HCT116 (cell line): Measurements from ENCODE around the gene ZNF431. TPM values are rescaled to one million over a fixed set of nuclear protein-coding genes. Genes with fewer than 3 reads are reported as not detected.

Experiments
- ATAC-seq: fragments of 200-7000 bp; cut with Tn5 transposase; 2 replicates; pipeline ENCODE4 v1.9.1; 2020; ENCODE audit warnings: mild to moderate bottlenecking, moderate library complexity
- BruUV-seq: library from RNA; stranded (reverse); fragments of 400-500 nt; replicated peaks from 2 replicates; lab custom pipeline; 2021; lab: Mats Ljungman, UMichigan
- CTCF ChIA-PET: fragments of 300-600 bp; sonication (Branson Sonifier 250); formaldehyde crosslinking; loops from one replicate; lab custom pipeline; 2021; ENCODE audit warnings: antibody characterized with exemption; lab: Charles Lee
- POLR2A ChIA-PET: fragments of 300-600, 350-600 bp; sonication (Branson Sonifier 250); formaldehyde crosslinking; loops from one replicate; lab custom pipeline; 2021; ENCODE audit warnings: antibody characterized with exemption; lab: Charles Lee
- RAD21 ChIA-PET, 2 experiments: fragments of 300-600 bp; sonication (Branson Sonifier 250); formaldehyde crosslinking; loops; one replicate each; lab custom pipeline; 2023; ENCODE audit warnings: low total read pairs in 2 of 2; ENCODE audit not compliant: uncharacterized antibody in 2 of 2, unreplicated experiment in 2 of 2, low non-redundant PET in 1 of 2; lab: Charles Lee
- DNase-seq: peaks from one replicate; pipeline ENCODE4 v3.0.0-alpha.2; 2010; ENCODE audit warnings: low read depth, low spot score
- H2AFZ ChIP-seq: fragments of 200-600 bp; shearing (Covaris generic), sonication (generic); 2 replicates; pipeline ENCODE4 v1.6.1; 2017; ENCODE audit warnings: low read depth, mixed run types, mixed read lengths, antibody characterized with exemption, low read length; ENCODE audit not compliant: poor library complexity, severe bottlenecking
- H3K27ac ChIP-seq: 2 replicates; pipeline ENCODE4 v1.5.1; 2012; ENCODE audit warnings: low read depth, low read length
- H3K27me3 ChIP-seq: fragments of 200-600 bp; sonication (generic); 2 replicates; pipeline ENCODE4 v1.6.1; 2016; ENCODE audit warnings: mixed run types, low read length, mixed read lengths; ENCODE audit not compliant: insufficient read depth
- H3K36me3 ChIP-seq, 2 experiments: fragments of 200-500 bp in 1 of 2; fragments of 200-600 bp in 1 of 2; sonication (Bioruptor generic) in 1 of 2; sonication (generic) in 1 of 2; 2 replicates each; pipeline versions ENCODE4 v1.5.1 to v1.6.1; 2014 to 2016; ENCODE audit warnings: low read length in 2 of 2, inconsistent platforms in 1 of 2, mixed read lengths in 1 of 2, mixed run types in 1 of 2; ENCODE audit not compliant: insufficient read depth in 2 of 2, control insufficient read depth in 1 of 2
- H3K4me1 ChIP-seq, 2 experiments: fragments of 200-600 bp in 1 of 2; sonication (generic) in 1 of 2; 2 replicates each; pipeline versions ENCODE4 v1.5.1 to v1.6.1; 2012 to 2017; ENCODE audit warnings: low read length in 2 of 2, inconsistent platforms in 1 of 2, mild to moderate bottlenecking in 1 of 2, mixed read lengths in 1 of 2, mixed run types in 1 of 2, moderate library complexity in 1 of 2; ENCODE audit not compliant: insufficient read depth in 2 of 2, control insufficient read depth in 1 of 2
- H3K4me2 ChIP-seq: fragments of 200-600 bp; sonication (generic); 2 replicates; pipeline ENCODE4 v1.6.1; 2017; ENCODE audit warnings: mixed run types, low read length, mixed read lengths
- H3K4me3 ChIP-seq, 2 experiments: fragments of 200-600 bp in 1 of 2; sonication (generic) in 1 of 2; replicated peaks in 1 of 2; 2 replicates each; pipeline ENCODE4 v1.5.1; 2011 to 2016; ENCODE audit warnings: low read length in 2 of 2, control low read depth in 1 of 2, low read depth in 1 of 2, mild to moderate bottlenecking in 1 of 2, mixed read lengths in 1 of 2, mixed run types in 1 of 2
- H3K79me2 ChIP-seq: fragments of 200-600 bp; sonication (generic); 2 replicates; pipeline ENCODE4 v1.6.1; 2017; ENCODE audit warnings: mild to moderate bottlenecking, mixed run types, low read length, moderate library complexity, mixed read lengths; ENCODE audit not compliant: insufficient read depth
- H3K9ac ChIP-seq: fragments of 200-600 bp; sonication (generic); 2 replicates; pipeline ENCODE4 v1.6.1; 2016; ENCODE audit warnings: low read length, mixed read lengths
- H3K9me2 ChIP-seq: fragments of 200-600 bp; sonication (generic), shearing (Covaris generic); 2 replicates; pipeline ENCODE4 v1.6.1; 2017; ENCODE audit warnings: mixed run types, mild to moderate bottlenecking, moderate library complexity; ENCODE audit not compliant: insufficient read depth
- H3K9me3 ChIP-seq, 2 experiments: fragments of 200-500 bp in 1 of 2; fragments of 200-600 bp in 1 of 2; sonication (Bioruptor generic) in 1 of 2; sonication (generic) in 1 of 2; 2 replicates each; pipeline ENCODE4 v1.6.1; 2014 to 2017; ENCODE audit warnings: low read length in 2 of 2, mixed read lengths in 2 of 2, inconsistent platforms in 1 of 2, low read depth in 1 of 2, mild to moderate bottlenecking in 1 of 2, mixed run types in 1 of 2, moderate library complexity in 1 of 2; ENCODE audit not compliant: control insufficient read depth in 1 of 2, insufficient read depth in 1 of 2
- H4K20me1 ChIP-seq: fragments of 200-600 bp; sonication (generic), shearing (Covaris generic); 2 replicates; pipeline ENCODE4 v1.6.1; 2017; ENCODE audit warnings: mixed run types, mild to moderate bottlenecking, moderate library complexity; ENCODE audit not compliant: insufficient read depth
- ATF3 ChIP-seq: IDR thresholded peaks from 2 replicates; pipeline ENCODE4 v1.6.1; 2012
- CBX3 ChIP-seq: IDR thresholded peaks from 2 replicates; pipeline ENCODE4 v1.6.1; 2012; ENCODE audit warnings: low read depth
- CEBPB ChIP-seq: IDR thresholded peaks from 2 replicates; pipeline ENCODE4 v1.6.1; 2012; ENCODE audit warnings: low read depth
- ELF1 ChIP-seq: IDR thresholded peaks from 2 replicates; pipeline ENCODE4 v1.6.1; 2012; ENCODE audit warnings: low read depth, borderline replicate concordance
- FOSL1 ChIP-seq: IDR thresholded peaks from 2 replicates; pipeline ENCODE4 v1.6.1; 2012; ENCODE audit warnings: low read depth
- JUND ChIP-seq: IDR thresholded peaks from 2 replicates; pipeline ENCODE4 v1.6.1; 2012
- MAX ChIP-seq: IDR thresholded peaks from 2 replicates; pipeline ENCODE4 v1.6.1; 2012
- POLR2A ChIP-seq: IDR thresholded peaks from 2 replicates; pipeline ENCODE4 v1.7.0; 2011; ENCODE audit warnings: borderline replicate concordance; ENCODE audit not compliant: insufficient read depth, insufficient read length; ENCODE audit errors: extremely low read depth
- RAD21 ChIP-seq: IDR thresholded peaks from 2 replicates; pipeline ENCODE4 v1.6.1; 2012; ENCODE audit warnings: low read depth, mild to moderate bottlenecking
- REST ChIP-seq: IDR thresholded peaks from 2 replicates; pipeline ENCODE4 v1.6.1; 2012; ENCODE audit warnings: low read depth
- SIN3A ChIP-seq: IDR thresholded peaks from 2 replicates; pipeline ENCODE4 v1.6.1; 2012; ENCODE audit warnings: low read depth
- SP1 ChIP-seq: IDR thresholded peaks from 2 replicates; pipeline ENCODE4 v1.6.1; 2012; ENCODE audit warnings: low read depth
- TCF7L2 ChIP-seq: IDR thresholded peaks from 2 replicates; pipeline ENCODE4 v1.7.0; 2011; ENCODE audit warnings: borderline replicate concordance, inconsistent platforms; ENCODE audit not compliant: insufficient read depth, insufficient read length; ENCODE audit errors: extremely low read depth
- ZBTB33 ChIP-seq: IDR thresholded peaks from 2 replicates; pipeline ENCODE4 v1.6.1; 2011; ENCODE audit warnings: mild to moderate bottlenecking, low read length, moderate library complexity; ENCODE audit not compliant: insufficient replicate concordance; ENCODE audit errors: extremely low read depth
- intact Hi-C: fragments of 100-400 bp; cut with micrococcal nuclease; formaldehyde crosslinking; loops from 2 replicates; pipeline ENCODE4 v1.10.0; 2022
- total RNA-seq: library from RNA; stranded (reverse); gene quantifications from one replicate; pipeline ENCODE4 v1.2.1, GENCODE V29; 2021; ENCODE audit not compliant: unreplicated experiment

ZNF431 gene
- total RNA-seq, 1 experiment from 2014 or later: 9.2 TPM

- no peak overlapping the region for H3K4me3 ChIP-seq
- H3K9ac ChIP-seq: no peak overlapping the region
- H3K9me3 ChIP-seq: no peaks in the 10 kb centered on the region; a peak in 1 of 4 replicates
- H3K27me3 ChIP-seq: no peaks in the 10 kb centered on the region
- intact Hi-C loops: no loop called here
- H3K4me2 ChIP-seq: no peak overlapping the region
- H3K36me3 ChIP-seq: no peaks in the 10 kb centered on the region; a peak in 1 of 4 replicates
- POLR2A ChIA-PET: no interaction called here
- CTCF ChIA-PET: no interaction called here
- no TSS peak for BruUV-seq
- H3K27ac ChIP-seq: no peak overlapping the region
- no peaks in the 10 kb centered on the region for H3K4me1 ChIP-seq
- TF ChIP-seq ATF3 (no peak), CBX3 (no peak), TCF7L2 (no peak), JUND (no peak), SIN3A (no peak), RAD21 (no peak), REST (no peak), CEBPB (no peak), ELF1 (no peak), SP1 (no peak), MAX (no peak), POLR2A (no peak), ZBTB33 (no peak), FOSL1 (no peak)
- H4K20me1 ChIP-seq: no peaks in the 10 kb centered on the region
- H3K9me2 ChIP-seq: no peaks in the 10 kb centered on the region
- DNase-seq (no peak), ATAC-seq (no peak)
- no peak overlapping the region for H2AFZ ChIP-seq
- peaks cover 76% of the 10 kb centered on the region for H3K79me2 ChIP-seq
- RAD21 ChIA-PET: no interaction called here
Observed at GRCh38 chr19:21158523-21159135, 16.8 kb downstream of the ZNF431 start.
